WTC11 (cell line): Measurements from ENCODE around the gene ABCG8. TPM values are rescaled to one million over a fixed set of nuclear protein-coding genes. Genes with fewer than 3 reads are reported as not detected.

ENCODE experiments used
- ATAC-seq: fragments of 200-7000 bp; cut with Tn5 transposase; 2 replicates; pipeline ENCODE4 v1.10.0; 2021; ENCODE audit warnings: mild to moderate bottlenecking, moderate library complexity
- CTCF ChIA-PET: fragments of 300-600 bp; sonication (Branson Sonifier 250); formaldehyde crosslinking; loops from one replicate; lab custom pipeline; 2021; ENCODE audit warnings: antibody characterized with exemption; lab: Charles Lee
- POLR2A ChIA-PET: fragments of 350-600 bp; sonication (Branson Sonifier 250); formaldehyde crosslinking; loops from one replicate; lab custom pipeline; 2021; ENCODE audit warnings: antibody characterized with exemption; lab: Charles Lee
- DNase-seq: peaks from one replicate; pipeline ENCODE4 v3.0.0; 2021; ENCODE audit warnings: low spot score
- H3K27ac Mint-ChIP-seq: 2 replicates; pipeline ENCODE4 v1.8.0; 2021; ENCODE audit warnings: mixed read lengths
- H3K27me3 Mint-ChIP-seq: 2 replicates; pipeline ENCODE4 v1.8.0; 2021; ENCODE audit warnings: low read depth, mild to moderate bottlenecking, moderate library complexity, mixed read lengths
- H3K36me3 Mint-ChIP-seq: 2 replicates; pipeline ENCODE4 v1.8.0; 2021; ENCODE audit warnings: mixed read lengths
- H3K4me1 Mint-ChIP-seq: 2 replicates; pipeline ENCODE4 v1.8.0; 2022; ENCODE audit warnings: mixed read lengths
- H3K4me3 Mint-ChIP-seq: 2 replicates; pipeline ENCODE4 v1.8.0; 2021; ENCODE audit warnings: mild to moderate bottlenecking, moderate library complexity, mixed read lengths
- H3K9me3 Mint-ChIP-seq: 2 replicates; pipeline ENCODE4 v1.8.0; 2021; ENCODE audit warnings: mixed read lengths
- AFF4 ChIP-seq: sonication (generic); formaldehyde crosslinking; IDR thresholded peaks from 2 replicates; pipeline ENCODE4 v1.8.1; 2023; ENCODE audit warnings: mild to moderate bottlenecking, missing genetic modification reagents, borderline replicate concordance
- ATF6 ChIP-seq: sonication (generic); formaldehyde crosslinking; IDR thresholded peaks from 2 replicates; pipeline ENCODE4 v1.8.1; 2023; ENCODE audit warnings: mild to moderate bottlenecking, missing genetic modification reagents
- CBFB ChIP-seq: sonication (generic); formaldehyde crosslinking; IDR thresholded peaks from 2 replicates; pipeline ENCODE4 v1.8.1; 2022; ENCODE audit warnings: mild to moderate bottlenecking, low read depth, missing genetic modification reagents
- CDX4 ChIP-seq: fragments of 250-450 bp; sonication (Bioruptor Pico); IDR thresholded peaks from 2 replicates; pipeline ENCODE4 v1.9.0; 2021; ENCODE audit warnings: moderate library complexity, mild to moderate bottlenecking, inconsistent platforms, borderline replicate concordance
- EMX1 ChIP-seq: fragments of 250-450 bp; sonication (Bioruptor Pico); IDR thresholded peaks from 2 replicates; pipeline ENCODE4 v1.8.0; 2021; ENCODE audit warnings: mild to moderate bottlenecking
- ERG ChIP-seq: fragments of 250-450 bp; sonication (Bioruptor Pico); IDR thresholded peaks from 2 replicates; pipeline ENCODE4 v1.8.0; 2021; ENCODE audit warnings: mild to moderate bottlenecking
- ESRRA ChIP-seq: sonication (generic); formaldehyde crosslinking; IDR thresholded peaks from 2 replicates; pipeline ENCODE4 v1.8.1; 2022; ENCODE audit warnings: mild to moderate bottlenecking, missing genetic modification reagents, borderline replicate concordance
- IRF2 ChIP-seq: sonication (generic); formaldehyde crosslinking; IDR thresholded peaks from 2 replicates; pipeline ENCODE4 v1.8.0; 2022; ENCODE audit warnings: low read depth, missing genetic modification reagents, borderline replicate concordance
- JAZF1 ChIP-seq: fragments of 250-450 bp; sonication (Bioruptor Pico); IDR thresholded peaks from 2 replicates; pipeline ENCODE4 v1.9.0; 2021; ENCODE audit warnings: moderate library complexity, mild to moderate bottlenecking, inconsistent platforms
- MLX ChIP-seq: sonication (generic); formaldehyde crosslinking; IDR thresholded peaks from 2 replicates; pipeline ENCODE4 v1.8.1; 2023; ENCODE audit warnings: mild to moderate bottlenecking, missing genetic modification reagents, moderate library complexity
- NR3C1 ChIP-seq: sonication (generic); formaldehyde crosslinking; conservative IDR thresholded peaks from 2 replicates; pipeline ENCODE4 v1.8.1; 2023; ENCODE audit warnings: low read depth, mild to moderate bottlenecking, missing genetic modification reagents
- RORB ChIP-seq: fragments of 250-450 bp; sonication (Bioruptor Pico); IDR thresholded peaks from 2 replicates; pipeline ENCODE4 v1.9.0; 2021; ENCODE audit warnings: mild to moderate bottlenecking
- SMAD3 ChIP-seq: sonication (generic); formaldehyde crosslinking; IDR thresholded peaks from 2 replicates; pipeline ENCODE4 v1.8.0; 2022; ENCODE audit warnings: missing genetic modification reagents, mild to moderate bottlenecking, borderline replicate concordance
- ZNF232 ChIP-seq: sonication (generic); formaldehyde crosslinking; IDR thresholded peaks from 2 replicates; pipeline ENCODE4 v1.8.0; 2022; ENCODE audit warnings: mild to moderate bottlenecking, missing genetic modification reagents
- ZNF532 ChIP-seq: fragments of 250-450 bp; sonication (Bioruptor Pico); IDR thresholded peaks from 2 replicates; pipeline ENCODE4 v1.9.0; 2021; ENCODE audit warnings: mild to moderate bottlenecking, borderline replicate concordance
- ZSCAN18 ChIP-seq: fragments of 250-450 bp; sonication (Bioruptor Pico); IDR thresholded peaks from 2 replicates; pipeline ENCODE4 v2.1.2; 2022; ENCODE audit warnings: mild to moderate bottlenecking, moderate library complexity
- total RNA-seq: library from RNA; stranded (reverse); gene quantifications from 3 replicates; pipeline ENCODE4 v1.2.3, GENCODE V29; 2021
- TF ChIP-seq, protein P1 (sequence below): sonication (generic); formaldehyde crosslinking; IDR thresholded peaks from 2 replicates; pipeline ENCODE4 v1.8.1; 2023; ENCODE audit warnings: mild to moderate bottlenecking, missing genetic modification reagents, moderate library complexity
- TF ChIP-seq, protein P2 (sequence below): sonication (generic); formaldehyde crosslinking; IDR thresholded peaks from 2 replicates; pipeline ENCODE4 v1.8.1; 2023; ENCODE audit warnings: mild to moderate bottlenecking, missing genetic modification reagents

Gene ABCG8
- total RNA-seq, 1 experiment from 2014 or later, result not detected

GRCh38 chr2:43874776-43875451 lies 36.1 kb downstream of the ABCG8 start:
- H3K27ac Mint-ChIP-seq, result no peak overlapping the region
- ChIA-PET CTCF (interaction anchor here (0.8 to 1.0 kb wide), 2 partner anchors 27 to 270 kb away, joined by 3 read pairs; no protein-coding TSS in a partner anchor), POLR2A (no interaction called here)
- TF ChIP-seq ZNF532 (CRISPR knock-in tag), result no peak
- TF ChIP-seq CDX4 (CRISPR knock-in tag), result no peak
- TF ChIP-seq ZSCAN18, result no peak
- TF ChIP-seq, protein P1, sequence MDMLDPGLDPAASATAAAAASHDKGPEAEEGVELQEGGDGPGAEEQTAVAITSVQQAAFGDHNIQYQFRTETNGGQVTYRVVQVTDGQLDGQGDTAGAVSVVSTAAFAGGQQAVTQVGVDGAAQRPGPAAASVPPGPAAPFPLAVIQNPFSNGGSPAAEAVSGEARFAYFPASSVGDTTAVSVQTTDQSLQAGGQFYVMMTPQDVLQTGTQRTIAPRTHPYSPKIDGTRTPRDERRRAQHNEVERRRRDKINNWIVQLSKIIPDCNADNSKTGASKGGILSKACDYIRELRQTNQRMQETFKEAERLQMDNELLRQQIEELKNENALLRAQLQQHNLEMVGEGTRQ (CRISPR knock-in tag), result no peak
- no peak for TF ChIP-seq CBFB
- TF ChIP-seq, protein P2, sequence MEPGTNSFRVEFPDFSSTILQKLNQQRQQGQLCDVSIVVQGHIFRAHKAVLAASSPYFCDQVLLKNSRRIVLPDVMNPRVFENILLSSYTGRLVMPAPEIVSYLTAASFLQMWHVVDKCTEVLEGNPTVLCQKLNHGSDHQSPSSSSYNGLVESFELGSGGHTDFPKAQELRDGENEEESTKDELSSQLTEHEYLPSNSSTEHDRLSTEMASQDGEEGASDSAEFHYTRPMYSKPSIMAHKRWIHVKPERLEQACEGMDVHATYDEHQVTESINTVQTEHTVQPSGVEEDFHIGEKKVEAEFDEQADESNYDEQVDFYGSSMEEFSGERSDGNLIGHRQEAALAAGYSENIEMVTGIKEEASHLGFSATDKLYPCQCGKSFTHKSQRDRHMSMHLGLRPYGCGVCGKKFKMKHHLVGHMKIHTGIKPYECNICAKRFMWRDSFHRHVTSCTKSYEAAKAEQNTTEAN (CRISPR knock-in tag), result no peak
- TF ChIP-seq EMX1 (CRISPR knock-in tag), result no peak
- TF ChIP-seq ERG (CRISPR knock-in tag), result no peak
- TF ChIP-seq AFF4 (CRISPR knock-in tag), result no peak
- no peak for TF ChIP-seq ESRRA (CRISPR knock-in tag)
- no peak for TF ChIP-seq JAZF1 (CRISPR knock-in tag)
- TF ChIP-seq IRF2, result no peak
- TF ChIP-seq ZNF232 (CRISPR knock-in tag), result no peak
- no peak for TF ChIP-seq MLX (CRISPR knock-in tag)
- no peak for TF ChIP-seq ATF6 (CRISPR knock-in tag)
- TF ChIP-seq NR3C1 (CRISPR knock-in tag), result no peak
- TF ChIP-seq RORB (CRISPR knock-in tag), result no peak
- TF ChIP-seq SMAD3 (CRISPR knock-in tag), result no peak
- peaks cover 2% of the 10 kb centered on the region for H3K4me1 Mint-ChIP-seq
- no peak for DNase-seq
- no peaks in the 10 kb centered on the region for H3K9me3 Mint-ChIP-seq
- peaks cover 18% of the 10 kb centered on the region for H3K27me3 Mint-ChIP-seq
- peak; percentile 17; the same call in 1 of the 2 replicates for ATAC-seq
- H3K4me3 Mint-ChIP-seq, result no peak overlapping the region
- H3K36me3 Mint-ChIP-seq, result no peaks in the 10 kb centered on the region
